GM18511 (cell line): ENCODE results near the gene MPC1.

Experiments
- ATAC-seq: cut with Tn5 transposase; IDR thresholded peaks from one replicate; pipeline ENCODE4 v1.9.1; 2021; ENCODE audit warnings: mild to moderate bottlenecking, moderate library complexity; ENCODE audit not compliant: unreplicated experiment

The MPC1 gene

DNA sequence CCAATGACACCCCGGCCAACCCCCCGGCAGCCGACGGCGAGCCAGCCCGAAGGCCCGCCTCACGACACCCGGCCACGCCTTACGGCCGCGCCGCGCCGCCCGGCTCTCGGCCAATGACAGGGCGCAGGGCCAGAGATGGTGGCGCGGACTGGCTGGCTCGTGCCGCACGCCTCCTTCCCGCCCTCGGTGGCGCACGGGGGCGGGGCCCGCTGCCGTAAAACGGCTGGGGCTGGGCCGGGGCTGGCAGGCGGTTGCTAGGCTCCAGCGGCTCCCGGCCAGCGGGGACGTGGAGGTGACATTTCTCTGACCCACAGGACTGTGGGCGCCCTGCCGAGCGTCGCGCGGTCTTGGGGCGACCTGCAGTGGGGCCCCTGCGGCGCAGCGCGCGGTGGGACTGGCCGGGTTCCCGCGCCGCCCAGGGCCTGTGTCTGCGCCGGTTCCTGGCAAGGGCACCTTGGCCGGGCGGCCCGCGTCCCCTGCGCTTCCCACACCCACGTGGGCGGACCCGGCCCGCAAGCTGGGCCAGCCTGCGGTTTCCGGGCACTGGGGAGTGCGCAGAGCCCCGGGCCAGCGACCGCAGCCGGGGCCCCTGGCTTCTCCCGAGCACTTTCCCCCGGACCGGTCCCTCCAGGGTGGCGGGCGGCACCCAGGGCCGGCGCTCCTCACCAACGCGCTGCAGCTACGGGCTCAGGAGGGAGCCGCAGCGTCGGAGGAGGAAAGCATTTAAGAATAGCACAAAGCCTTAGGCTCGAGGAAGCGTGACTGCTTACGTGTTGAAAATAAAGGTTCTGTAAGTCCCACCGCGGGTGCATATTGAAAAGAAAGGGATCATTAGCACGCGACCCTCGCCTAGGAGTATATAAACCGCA lies at the start of gene MPC1:
Gene MPC1, minus strand, starts transcription at position 8 of the 869 bp plus-strand sequence. CDS start 64 bp downstream, outside the sequence.
- ATAC-seq = peak; percentile 89

- no peak for ATAC-seq
Observed at GRCh38 chr6:166430269-166430668, 47.5 kb upstream of the MPC1 start.

GRCh38 chr6:166424431-166424830 lies 41.7 kb upstream of the MPC1 start:
- no peak for ATAC-seq

DNA sequence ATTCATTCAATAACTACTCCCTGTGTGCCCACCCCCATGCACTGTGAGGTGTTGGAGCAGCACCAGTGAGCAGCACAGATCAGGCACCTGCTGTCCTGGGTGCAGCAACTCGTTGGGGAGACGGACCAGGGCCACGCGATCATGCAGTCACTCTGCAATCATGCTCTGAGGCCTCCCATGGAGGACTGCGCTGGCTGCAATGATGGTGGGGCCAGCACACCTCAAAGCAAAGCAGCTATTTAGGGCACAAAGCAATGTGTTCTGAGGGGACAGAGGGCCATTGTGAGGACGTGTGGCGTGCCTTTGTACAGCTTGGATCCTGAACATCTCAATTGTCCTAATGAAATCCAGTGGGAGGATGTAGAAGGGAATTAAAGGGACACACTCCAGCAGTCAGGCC lies 41.0 kb upstream of the MPC1 start:
- ATAC-seq = no peak

DNA sequence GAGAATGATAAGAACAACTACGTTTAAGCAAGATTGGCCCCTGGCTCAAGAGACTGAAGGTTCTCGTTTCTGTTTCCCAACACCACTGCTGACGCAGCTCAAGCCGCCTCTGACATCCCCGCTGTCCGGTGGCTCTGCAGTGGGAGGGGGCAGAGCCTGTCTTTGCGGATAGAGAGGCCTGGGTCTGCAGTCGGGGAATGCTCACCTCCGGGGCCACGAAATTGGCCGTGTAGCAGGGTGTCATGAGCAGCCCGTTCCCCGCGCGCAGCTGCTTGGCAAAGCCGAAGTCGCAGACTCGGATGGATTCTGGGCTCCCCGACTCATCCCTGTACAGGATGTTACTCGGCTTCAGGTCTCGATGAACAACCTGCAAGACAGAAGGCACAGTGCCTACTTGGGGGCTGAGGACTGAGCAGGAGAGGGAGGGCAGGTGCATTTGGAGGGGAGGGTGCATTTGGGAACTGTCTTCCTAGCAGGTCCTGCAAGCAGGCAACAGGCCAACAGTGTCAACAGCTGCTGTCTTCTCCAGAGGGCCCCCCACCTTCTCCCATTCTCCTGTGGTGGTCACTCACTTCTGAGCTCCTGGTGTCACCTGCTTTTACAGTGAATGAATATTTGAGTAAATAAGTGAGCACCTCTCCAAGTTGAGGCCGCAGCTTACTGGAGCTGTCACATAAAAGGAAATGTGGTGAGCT lies 40.5 kb upstream of the MPC1 start:
- ATAC-seq = no peak

DNA sequence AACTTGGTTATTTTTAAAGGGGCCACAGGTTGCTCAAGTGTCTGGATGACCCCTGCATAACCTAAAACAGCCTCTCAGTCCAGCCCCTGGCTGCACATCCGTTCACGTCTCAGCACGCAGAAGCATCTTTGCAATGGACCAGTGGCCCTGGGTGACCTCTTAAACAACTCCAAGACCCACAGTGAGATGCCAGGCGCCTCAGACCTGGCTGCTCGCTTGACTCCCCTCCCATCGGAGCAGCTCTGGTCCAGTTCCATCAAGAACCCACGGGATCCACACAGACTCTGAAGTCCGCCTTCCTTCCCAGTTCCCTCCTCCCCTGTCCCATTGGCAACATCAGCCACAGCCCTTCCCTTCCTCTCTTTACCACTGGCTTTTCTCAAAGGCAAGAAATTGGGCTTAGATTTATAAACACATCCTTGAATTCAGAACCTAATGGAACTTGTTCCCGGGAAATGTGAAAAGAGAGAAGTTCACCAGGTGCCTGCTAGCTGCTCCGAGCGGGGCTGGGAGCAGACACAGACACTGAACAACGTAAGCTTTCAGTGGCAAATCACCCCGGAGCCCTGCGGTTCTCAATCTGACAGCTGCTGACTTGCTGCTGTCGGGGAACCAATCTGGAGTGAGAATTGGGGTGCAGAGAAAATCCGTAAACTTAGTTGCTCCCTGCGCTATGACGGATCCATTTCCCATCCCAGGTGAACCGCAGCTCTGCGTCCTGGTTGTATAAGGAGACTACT lies 39.6 kb upstream of the MPC1 start:
- ATAC-seq = no peak

GRCh38 chr6:166420351-166420750 lies 37.6 kb upstream of the MPC1 start:
- no peak for ATAC-seq

- ATAC-seq = peak; percentile 26
Observed at GRCh38 chr6:166419717-166420116, 37.0 kb upstream of the MPC1 start.

GRCh38 chr6:166419286-166419685 lies 36.5 kb upstream of the MPC1 start:
- ATAC-seq = peak; percentile 99

DNA sequence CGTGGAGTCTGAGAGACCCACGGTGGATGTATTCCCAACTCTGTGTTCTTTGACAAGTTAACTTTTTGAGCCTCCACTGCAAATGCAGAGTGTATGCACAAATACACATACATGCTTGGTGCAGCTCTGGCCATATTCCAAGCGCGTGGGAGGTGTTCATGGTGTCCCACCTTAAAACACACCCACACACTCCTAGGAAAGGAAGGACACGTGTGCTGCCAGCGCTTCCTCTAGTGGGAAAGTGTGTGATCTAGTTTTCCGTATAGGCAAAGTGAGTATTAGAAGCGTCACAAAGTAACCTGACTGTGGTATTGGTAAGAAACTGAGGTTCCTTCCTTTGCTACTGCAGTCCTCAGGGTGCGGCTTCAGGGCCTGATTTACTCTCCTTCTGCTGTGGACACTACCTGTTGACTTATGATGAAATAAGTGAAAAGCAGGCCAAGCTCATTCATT lies 36.0 kb upstream of the MPC1 start:
- no peak for ATAC-seq

GRCh38 chr6:166417285-166417691 lies 34.5 kb upstream of the MPC1 start:
- ATAC-seq = peak; percentile 51

DNA sequence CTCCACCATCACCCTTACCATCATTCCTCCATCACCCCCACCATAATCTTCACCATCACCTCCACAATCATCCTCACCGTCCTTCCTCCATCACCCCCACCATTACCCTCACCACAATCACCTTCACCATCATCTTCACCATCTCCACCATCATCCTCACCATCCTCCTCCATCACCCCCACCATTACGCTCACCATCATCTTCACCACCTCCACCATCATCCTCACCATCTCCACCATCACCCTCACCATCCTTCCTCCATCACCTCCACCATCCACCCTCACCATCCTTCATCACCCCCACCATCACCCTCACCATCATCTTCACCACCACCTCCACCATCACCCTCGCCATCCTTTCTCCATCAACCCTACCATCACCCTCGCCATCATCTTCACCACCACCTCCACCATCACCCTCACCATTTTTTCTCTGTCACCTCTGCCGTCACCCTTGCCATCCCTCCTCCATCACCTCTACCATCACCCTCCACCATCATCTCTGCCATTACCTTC lies 33.1 kb upstream of the MPC1 start:
- no peak for ATAC-seq

GRCh38 chr6:166415306-166415705 lies 32.6 kb upstream of the MPC1 start:
- no peak for ATAC-seq

DNA sequence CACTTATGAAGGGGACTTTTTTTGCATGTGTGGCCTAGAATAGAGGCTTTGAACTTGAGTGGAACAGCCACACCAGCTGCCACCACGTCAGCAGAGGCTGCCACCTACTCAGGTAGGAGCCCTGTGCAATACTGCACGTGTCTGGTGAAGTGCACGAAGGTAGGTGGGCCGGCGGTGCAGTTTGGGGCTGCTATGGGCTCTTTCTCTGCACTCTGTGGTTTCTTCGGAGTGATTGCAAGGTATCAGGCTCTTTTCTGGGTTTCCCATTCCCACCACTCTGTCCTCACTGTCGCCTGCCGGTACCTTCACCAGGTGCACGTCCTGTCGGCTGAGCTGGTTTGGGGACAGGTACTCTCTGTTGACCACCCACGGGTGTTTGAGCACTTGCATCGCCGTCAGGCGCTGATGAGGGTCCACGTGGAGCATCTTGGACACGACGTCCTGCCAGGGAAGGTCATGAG lies 30.8 kb upstream of the MPC1 start:
- ATAC-seq = no peak

DNA sequence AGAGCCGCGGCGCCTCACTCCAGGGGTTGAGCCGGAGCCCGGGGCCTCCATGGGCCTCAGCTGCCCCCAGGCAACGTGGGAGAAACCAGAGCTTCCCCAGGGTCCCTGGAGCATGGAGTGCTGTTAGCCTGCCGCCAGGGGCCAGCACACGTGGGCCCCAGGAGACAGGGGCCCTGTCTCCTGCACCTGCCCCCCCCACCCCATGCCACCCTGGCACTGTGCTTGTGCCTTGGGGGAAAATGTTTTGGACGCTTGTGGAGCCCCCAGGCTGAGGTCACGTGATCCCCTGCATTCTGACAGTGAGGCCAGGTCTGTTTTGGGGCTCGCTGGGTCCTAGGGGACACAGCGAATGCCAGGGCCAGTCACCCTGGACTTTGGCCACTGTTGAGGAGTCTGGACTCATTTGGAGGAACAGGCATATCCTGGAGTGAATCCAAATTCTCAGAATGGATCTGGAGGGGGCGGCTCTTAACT lies 30.2 kb upstream of the MPC1 start:
- ATAC-seq = no peak

DNA sequence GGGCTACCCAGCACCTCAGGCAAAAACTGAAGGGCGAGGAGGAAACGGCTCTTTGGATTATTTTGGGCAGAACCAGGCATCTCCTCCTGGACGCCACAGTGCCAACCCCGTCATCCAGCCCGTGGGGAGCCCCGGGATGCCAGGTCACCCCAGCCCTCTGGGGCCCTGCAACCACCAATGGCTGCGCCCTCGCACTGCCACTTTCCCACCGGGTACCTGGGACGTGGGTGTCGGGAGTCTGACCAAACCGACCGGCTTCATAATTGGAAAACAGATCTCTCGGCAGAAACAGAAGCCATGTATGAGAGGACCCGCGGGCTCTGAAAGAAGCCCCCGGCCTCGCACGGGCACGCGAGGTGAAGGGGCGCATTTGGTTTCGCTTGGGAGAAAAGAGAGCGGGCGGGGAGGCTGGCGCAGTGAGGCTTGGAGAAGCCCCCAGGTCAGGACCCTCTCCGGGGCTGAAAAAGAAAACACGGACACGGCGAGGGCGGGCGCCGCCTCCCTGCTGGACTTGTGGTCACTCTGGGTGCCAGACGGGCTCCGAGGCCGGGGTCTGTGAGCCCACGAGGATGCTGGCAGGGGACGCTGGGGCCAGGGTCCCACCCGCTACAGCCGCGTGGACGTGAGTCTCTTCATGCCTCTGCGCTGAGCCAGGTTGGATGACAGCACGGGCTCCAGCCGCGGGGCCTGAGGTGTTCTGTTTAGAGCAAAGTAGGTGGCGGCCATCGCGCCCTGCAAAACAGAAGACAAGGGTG lies 29.6 kb upstream of the MPC1 start:
- ATAC-seq = no peak

DNA sequence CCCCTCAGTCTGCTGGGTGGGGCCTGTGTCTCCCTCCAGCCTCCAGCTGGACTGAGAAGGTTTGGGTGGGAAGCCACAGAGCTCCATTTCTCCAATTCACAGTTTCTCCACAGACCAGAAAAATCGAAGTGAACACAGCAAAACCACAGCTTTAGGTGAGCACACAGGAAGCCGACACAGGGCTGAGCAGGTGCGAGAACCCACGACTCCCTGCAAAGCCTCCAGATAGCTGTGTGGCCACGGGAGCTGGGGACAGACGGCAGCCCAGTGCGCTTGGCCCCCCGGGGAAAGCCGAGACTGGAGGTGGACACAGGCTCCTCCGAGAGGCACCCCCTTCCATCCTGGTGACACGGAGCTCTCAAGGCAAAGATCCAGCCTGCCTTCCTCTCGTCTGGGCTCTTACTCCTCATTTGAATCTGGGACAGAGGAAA lies 29.0 kb upstream of the MPC1 start:
- ATAC-seq = no peak

DNA sequence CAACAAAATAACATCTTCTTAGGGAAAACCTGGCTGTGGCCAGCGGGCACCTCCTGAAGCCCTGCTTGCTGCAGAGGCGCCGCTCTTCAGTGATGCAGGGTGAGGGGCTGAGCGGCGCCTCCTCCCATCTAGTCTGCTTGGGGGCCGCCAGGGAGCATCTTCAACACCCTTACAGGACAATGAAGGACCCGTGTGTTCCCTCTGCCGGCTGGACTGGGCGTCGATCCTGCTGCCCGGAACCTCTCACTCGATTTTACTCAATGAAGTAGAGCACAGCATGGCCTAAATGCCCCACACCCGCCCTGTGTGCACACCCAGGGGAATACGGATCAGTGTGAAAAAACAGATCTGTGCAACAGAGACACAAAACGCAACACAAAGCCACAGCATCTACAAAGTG lies 28.5 kb upstream of the MPC1 start:
- ATAC-seq = no peak

DNA sequence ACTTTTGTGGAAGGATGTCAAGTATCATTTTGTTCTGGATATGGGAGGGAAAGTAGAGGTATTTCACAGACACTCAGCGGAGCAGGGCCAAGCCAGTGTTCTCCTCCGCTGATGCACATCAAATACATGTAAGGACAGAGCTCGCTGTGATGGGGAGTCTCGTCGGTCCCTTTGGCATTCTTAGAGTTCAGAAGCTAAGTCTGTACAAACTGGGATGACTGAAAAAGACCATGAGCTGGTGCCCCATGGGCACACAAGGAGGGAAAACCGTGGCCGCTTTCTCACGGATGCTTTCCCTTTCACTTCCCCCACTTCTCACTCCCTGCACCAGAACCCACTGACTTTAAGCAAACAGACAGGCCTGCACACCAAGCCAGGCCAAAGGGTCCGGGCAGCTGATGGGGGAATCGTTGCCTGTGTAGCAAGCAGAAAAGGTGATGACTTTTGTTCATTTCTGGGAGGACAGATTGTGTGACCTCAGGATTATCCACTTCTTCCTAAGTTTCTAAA lies 27.7 kb upstream of the MPC1 start:
- ATAC-seq = peak; percentile 76
